ENCODE measurements around the gene MT1X.

Gene MT1X

DNA sequence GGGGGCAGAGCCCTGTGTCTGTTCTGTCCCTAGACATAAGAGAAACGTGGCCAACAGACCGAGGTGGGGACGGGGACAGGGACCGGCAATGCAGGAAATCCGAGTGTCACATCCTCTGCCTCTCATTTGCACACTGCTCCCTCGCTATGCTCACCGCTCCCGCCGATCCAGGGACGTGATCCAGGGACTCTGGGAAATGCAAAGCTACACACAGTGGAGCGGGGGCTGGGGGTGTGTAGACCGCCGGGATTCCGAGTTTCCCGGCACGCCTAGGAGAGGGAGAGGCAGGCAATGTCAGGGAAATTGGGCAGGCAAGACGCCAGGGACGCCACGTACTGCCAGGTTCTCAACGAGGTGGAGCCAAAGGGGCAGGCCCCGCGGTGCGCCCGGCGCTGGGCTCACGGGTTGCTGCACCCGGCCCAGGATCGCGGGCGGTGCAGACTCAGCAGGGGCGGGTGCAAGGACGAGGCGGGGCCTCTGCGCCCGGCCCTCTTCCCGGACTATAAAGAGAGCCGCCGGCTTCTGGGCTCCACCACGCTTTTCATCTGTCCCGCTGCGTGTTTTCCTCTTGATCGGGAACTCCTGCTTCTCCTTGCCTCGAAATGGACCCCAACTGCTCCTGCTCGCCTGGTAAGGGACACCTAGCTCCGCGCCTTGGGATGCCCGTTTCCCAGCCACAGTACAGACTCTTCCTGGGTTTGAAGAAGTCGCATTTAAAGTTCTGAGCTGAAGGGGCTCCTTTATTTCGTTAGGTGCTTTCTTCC lies at the start of gene MT1X:
MT1X (plus strand) TSS at position 532 of the 764 bp plus-strand sequence; CDS start at position 603, 71 bp downstream.
- in situ Hi-C loops (cut with MboI; ENCODE audit: low sequenced_read_pairs): no loop called here

DNA sequence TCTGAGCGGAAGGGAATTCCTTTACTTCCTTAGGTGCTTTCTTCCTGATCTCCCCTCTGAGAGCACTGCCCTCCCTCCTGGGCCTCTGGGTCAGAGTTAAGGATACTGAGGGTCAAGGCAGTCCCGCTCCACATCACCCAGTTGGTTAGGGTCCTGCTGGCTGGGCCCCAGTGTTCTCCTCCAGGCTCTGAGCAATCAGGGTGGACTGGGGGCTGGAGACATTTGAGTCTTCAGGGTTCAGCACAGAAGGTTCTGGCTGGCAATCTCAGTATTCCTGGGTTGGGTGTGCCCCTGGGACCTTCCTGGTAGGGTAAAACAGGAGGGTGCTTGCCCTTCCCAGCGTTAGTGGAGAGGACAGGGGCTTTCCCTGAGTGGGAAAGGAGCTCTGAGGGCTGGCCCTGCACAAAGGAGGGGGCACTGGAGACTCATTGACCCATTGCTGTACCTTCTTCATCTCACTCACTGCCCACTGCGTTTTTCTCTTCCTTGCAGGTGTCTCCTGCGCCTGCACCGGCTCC lies 49.4 kb upstream of the MT1X start:
- in situ Hi-C loops (cut with MboI; ENCODE audit: low sequenced_read_pairs): no loop called here

DNA sequence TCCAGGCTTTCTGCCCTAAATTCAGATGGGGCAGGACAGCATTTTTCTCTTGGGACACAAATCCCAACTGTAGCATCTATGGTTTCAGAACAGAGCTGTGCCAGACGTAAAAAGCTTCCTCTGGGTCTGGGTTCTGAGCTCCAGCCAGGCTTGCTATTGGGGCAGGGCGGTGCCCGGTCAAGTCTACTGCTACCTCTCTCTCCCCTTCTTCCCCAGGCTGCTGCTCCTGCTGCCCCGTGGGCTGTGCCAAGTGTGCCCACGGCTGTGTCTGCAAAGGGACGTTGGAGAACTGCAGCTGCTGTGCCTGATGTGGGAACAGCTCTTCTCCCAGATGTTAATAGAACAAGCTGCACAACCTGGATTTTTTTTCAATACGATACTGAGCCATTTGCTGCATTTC lies 48.7 kb upstream of the MT1X start:
- in situ Hi-C loops (cut with MboI; ENCODE audit: low sequenced_read_pairs): no loop called here

DNA sequence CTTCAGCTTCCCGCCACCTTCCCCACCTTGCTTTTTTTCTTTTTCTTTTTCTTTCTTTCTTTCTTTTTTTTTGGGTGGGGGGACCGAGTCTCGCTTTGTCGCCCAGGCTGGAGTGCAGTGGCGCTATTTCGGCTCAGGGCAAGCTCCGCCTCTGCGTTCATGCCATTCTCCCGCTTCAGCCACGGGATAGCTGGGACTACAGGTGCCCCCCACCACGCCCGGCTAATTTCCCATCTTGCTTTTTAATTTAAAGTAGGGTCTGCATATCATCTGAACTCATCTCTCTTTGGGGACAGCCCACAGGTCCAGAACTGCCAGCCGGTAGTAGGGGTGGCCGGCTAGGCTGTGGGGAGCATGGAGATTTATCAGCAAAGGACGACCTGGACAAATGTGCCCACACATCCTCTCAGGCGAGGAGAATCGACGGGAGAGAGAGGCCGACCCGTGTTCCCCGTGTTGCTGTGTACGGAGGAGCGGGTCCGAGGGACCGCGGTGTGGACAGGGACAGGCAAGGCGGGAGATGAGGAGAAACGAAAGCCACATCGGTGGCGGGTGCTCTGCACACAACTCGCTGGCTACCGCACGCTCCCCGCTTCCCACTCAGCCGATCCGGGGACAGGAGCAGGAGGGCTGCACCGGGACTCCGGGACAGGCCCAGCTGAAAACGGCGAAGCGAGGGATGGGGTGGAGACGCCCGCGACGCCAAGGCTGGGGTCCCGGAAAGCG lies 47.4 kb upstream of the MT1X start:
- in situ Hi-C loops (cut with MboI; ENCODE audit: low sequenced_read_pairs): no loop called here

DNA sequence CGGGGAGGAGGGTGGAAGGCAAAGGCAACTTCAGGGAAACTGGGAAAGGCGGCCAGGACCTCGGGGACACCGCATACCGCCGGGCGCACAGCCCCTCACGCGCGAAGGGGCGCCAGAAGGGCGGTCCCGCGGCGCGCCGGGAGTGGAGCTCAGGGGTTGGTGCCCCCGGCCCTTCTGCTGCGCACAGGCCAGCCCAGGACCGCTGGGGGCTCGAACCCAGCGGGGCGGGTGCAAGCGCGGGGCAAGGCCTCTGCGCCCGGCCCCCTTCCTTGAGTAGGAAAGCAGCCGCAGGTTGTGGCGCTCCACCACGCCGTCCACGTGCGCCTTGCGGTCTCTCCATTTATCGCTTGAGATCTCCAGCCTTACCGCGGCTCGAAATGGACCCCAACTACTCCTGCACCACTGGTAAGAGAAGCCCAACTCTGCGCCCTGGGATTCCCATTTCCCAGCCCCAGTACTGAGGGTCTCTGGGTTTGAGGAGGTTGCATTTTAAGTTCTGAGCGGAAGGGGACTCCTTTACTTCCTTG lies 46.8 kb upstream of the MT1X start:
- in situ Hi-C loops (cut with MboI; ENCODE audit: low sequenced_read_pairs): no loop called here

DNA sequence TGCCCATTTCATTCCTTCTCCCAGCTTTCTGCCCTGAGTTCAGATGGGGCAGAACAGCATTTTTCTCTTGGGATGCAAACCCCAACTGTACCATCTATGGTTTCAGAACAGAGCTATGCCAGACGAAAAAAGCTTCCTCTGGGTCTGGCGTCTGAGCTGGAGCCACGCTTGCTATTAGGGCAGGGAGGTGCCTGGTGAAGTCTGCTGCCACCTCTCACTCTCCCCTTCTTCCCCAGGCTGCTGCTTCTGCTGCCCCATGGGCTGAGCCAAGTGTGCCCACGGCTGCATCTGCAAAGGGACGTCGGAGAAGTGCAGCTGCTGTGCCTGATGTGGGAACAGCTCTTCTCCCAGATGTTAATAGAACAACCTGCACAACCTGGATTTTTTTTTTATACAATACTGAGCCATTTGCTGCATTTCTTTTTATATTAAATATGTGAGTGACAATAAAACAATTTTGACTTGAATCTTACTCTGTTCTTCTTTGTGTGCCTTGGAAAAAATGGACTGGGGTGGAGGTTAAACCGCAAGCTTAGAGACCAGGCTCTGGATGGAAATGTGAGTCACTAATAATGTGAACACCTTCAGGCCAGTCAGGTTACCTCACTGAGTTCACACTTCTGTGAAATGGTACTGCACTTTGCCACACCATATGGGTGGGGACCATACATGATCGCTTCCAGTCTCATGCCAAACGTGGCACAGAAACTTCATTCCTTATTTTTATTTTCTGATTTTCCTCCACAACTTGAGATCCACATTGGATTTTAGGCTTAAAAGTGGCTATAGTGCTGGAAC lies 45.5 kb upstream of the MT1X start:
- in situ Hi-C loops (cut with MboI; ENCODE audit: low sequenced_read_pairs): no loop called here

DNA sequence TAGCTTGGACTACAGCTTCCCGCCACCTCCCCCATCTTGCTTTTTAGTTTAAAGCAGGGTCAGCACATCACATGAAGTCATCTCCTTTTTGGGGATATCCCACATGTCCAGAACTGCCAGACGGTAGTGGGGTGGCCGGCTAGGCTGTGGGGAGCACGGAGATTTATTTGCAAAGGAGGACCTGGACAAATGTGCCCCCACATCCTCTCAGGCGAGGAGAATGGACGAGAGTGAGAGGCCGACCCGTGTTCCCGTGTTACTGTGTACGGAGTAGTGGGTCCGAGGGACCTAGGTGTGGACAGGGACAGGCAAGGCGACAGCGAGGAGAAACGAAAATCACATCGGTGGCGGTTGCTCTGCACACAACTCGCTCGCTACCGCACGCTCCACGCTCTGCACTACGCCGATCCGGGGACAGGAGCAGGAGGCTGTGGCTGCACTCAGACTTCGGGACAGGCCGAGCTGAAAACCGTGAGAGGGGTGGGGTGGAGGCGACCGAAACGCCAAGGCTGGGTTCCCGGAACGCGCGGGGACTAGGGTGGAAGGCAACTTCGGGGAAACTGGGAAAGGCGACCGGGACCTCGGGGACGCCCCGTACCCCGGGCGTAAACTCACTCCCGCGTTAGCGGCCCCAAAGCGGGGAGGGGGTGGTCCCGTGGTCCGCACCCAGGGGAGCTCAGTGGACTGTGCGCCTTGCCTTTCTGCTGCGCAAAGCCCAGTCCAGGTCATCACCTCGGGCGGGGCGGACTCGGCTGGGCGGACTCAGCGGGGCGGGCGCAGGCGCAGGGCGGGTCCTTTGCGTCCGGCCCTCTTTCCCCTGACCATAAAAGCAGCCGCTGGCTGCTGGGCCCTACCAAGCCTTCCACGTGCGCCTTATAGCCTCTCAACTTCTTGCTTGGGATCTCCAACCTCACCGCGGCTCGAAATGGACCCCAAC lies 44.2 kb upstream of the MT1X start, which contains the start of gene MT1A:
MT1A (plus strand) TSS at position 853 of the 937 bp plus-strand sequence; CDS start at position 926, 73 bp downstream.
- in situ Hi-C loops (cut with MboI; ENCODE audit: low sequenced_read_pairs): no loop called here

DNA sequence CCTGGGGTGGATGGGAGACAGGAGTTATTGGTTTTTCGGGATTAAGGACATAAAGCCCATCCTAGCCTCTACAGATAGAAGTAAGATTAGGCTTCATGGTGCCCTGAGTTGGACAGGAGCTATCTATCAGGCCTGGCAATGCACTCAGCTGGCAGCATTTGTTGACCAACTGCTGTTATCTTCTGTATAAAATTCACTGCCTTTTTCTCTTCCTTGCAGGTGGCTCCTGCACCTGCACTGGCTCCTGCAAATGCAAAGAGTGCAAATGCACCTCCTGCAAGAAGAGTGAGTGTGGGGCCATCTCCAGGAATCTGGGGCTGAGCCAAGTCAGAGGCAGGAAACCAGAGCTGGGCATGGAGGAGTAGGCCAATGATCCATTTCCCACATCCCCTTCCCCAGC lies 43.2 kb upstream of the MT1X start:
- in situ Hi-C loops (cut with MboI; ENCODE audit: low sequenced_read_pairs): no loop called here

DNA sequence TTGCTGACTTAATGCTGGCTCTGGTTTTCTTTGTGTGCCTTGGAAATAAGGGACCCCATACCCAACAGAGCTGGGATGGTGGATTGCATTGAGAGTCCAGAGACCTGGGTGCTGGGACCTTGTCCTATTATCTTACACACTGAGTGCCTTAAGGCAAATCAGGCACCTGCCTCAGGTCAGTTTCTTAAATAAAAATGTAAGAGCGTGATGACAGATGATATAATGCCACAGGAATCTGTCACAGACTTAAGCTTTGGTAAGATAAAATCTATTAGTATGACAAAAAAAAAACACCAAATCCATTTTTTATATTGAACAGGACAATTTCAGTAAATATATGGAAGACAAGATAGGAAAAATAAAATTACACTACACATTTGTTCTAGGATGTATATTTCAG lies 42.2 kb upstream of the MT1X start:
- in situ Hi-C loops (cut with MboI; ENCODE audit: low sequenced_read_pairs): no loop called here

DNA sequence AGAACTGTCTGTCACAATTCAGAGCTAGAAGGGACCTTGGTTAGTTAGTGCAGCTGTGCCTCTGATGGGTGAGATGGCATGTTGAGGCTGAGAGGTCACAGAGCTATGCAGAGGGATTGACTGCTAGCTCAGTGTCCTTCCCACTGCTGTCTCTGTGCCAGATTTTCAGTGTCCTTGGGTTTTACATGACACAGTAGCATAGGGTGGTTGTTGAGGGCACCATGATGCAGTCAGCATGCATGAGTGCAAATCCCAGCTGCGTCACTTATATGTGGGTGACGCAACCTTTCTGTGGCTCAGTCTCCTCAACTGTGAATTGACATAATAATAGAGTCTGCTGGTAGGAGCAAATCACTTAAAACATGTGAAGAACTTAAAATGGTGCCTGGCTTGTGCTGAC lies 41.1 kb upstream of the MT1X start:
- in situ Hi-C loops (cut with MboI; ENCODE audit: low sequenced_read_pairs): no loop called here

DNA sequence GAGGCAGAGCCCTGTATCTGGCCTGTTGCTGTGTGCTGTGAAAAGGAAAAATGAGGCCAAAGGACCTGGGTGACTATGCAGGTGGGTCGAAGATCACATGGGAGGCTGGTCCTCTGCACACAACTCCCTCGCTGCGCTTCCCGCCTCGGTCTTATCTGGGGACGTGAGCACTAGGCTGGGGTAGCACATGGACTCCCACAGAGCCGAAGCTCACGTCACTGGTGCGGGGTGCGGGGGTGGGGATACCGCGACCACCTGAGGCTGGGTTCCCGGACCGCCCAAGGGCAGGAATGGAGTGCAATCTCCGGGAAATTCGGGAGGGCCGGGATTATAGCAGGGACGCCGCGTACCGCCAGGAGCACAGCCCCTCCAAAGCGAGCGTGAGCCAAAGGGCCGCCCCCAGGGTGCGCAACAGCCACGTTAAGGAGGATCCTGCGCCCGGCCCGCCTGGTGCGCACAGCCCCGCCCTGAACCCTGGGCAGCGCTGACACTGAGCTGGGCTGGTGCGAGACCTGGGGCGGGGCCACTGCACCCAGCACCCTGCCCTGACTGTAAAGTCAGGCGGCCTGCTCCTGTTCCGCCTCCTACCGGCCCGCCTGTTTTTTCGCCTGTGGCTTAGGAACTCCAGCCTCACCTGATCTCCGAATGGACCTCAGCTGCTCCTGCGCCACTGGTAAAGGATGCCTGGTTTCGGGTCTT lies 39.0 kb upstream of the MT1X start:
- in situ Hi-C loops (cut with MboI; ENCODE audit: low sequenced_read_pairs): no loop called here

DNA sequence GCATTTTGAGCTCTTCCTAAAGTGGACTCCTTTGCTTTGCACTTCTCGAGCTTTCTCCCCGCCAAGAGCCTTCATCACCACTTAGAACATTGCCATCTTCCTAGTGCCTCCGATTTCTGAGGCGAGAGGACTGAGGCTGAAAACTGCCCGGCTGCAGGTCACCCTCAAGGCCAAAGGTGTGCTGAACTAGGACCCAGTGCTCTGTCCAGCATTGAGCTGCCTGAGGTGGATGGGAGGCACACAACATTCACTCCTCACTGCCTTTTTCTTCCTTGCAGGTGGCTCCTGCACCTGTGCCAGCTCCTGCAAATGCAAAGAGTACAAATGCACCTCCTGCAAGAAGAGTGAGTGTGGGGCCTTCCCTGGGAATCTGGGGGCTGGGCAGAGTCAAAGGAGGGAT lies 38.4 kb upstream of the MT1X start:
- in situ Hi-C loops (cut with MboI; ENCODE audit: low sequenced_read_pairs): no loop called here

DNA sequence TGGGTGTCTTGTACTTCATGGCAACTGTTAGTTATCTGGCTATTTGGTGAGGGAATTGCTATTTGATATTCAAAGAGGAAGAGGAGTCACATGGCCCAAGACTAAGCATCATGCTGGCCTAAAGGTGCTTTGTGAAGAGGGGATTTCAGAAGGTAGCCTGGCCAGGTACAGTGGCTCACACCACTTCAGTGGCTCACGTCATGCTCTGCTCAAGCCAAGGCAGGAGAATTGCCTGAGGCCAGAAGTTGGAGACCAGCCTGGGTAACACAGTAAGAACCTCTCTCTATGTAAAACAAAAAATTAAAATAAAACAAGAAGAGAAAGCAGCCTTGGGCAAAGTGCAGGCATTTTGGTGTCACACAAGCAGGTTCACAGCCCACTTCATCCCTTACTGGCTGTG lies 37.0 kb upstream of the MT1X start:
- in situ Hi-C loops (cut with MboI; ENCODE audit: low sequenced_read_pairs): no loop called here

DNA sequence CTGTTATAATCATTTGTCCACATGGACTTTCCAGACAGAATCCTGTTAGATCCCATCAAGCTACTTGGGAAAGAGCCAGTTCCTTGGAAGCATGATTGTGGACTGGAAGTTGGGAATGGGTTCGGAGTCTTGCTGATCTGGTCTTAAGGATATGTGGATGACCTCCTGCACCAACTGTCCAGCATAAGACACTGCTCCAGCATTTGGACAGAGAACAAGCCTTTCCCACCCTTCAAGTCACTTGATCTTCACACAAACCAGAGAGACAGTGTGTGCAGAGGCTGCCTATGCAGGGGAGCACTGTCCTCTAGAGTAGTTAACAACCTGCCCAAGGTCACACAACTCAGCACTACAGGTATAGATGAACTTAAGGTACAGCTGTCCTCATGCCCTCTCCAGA lies 36.4 kb upstream of the MT1X start:
- in situ Hi-C loops (cut with MboI; ENCODE audit: low sequenced_read_pairs): no loop called here

DNA sequence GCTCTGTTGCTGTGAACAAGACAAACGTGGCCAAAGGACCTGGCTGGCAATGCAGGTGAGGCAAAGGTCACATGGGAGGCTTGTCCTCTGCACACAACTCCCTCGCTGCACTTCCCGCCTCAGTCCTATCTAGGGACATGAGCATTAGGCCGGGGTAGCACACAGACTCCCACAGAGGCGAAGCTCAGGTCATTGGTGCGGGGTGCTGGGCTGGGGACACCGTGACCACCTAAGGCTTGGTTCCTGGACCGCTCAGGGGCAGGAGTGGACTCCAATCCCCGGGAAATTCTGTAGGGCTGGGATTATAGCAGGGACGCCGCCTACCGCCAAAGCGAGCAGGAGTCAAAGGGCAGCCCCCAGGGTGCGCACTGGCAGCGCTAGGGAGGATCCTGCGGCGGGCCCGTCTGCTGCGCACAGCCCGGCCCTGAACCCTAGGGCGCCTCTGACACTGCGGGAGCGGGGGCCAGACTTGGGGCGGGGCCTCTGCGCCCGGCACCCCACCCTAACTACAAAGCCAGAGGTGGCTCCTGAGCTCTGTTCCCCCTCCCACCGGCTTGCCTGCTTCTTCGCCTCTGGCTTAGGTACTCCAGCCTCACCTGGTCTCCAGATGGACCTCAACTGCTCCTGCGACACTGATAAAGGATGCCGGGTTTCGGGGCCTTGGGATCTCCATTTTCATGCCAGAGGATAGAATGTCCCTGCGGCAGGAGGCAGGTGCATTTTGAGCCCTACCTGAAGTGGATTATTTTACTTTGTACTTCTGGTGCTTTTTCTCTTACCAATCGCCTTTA lies 34.4 kb upstream of the MT1X start:
- in situ Hi-C loops (cut with MboI; ENCODE audit: low sequenced_read_pairs): no loop called here

DNA sequence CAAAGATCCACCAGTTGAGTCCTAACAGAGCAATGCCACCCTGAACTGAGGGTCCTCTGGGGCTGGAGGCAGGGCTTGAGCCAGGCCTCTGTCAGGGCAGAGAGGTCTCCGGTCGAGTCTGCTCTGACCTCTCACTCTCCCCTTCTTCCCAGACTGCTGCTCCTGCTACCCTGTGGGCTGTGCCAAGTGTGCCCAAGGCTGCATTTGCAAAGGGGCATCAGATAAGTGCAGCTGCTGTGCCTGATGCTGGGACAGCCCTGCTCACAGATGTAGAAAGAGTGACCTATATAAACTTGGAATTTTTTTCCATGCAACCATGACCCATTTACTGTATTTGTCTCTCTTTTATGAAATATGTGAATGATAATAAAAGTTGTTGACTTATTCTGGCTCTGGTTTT lies 33.0 kb upstream of the MT1X start:
- in situ Hi-C loops (cut with MboI; ENCODE audit: low sequenced_read_pairs): no loop called here

DNA sequence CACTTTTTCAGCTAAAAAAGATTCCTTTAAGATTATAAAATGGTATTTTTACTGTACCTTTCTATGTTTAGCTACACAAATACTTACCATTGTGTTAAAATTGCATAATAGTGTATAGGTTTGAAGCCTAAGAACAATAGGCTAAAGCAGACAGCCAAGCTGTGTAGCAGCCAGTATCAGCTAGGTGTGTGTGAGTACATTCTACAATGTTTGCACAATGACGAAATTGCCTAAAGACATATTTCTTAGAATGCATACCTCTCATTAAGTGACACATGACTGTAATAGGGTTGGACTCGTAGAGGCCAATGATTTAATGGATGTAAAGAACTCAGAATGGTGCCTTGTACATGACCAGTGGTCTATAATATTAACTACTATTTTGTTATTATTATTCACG lies 32.5 kb upstream of the MT1X start:
- in situ Hi-C loops (cut with MboI; ENCODE audit: low sequenced_read_pairs): no loop called here

DNA sequence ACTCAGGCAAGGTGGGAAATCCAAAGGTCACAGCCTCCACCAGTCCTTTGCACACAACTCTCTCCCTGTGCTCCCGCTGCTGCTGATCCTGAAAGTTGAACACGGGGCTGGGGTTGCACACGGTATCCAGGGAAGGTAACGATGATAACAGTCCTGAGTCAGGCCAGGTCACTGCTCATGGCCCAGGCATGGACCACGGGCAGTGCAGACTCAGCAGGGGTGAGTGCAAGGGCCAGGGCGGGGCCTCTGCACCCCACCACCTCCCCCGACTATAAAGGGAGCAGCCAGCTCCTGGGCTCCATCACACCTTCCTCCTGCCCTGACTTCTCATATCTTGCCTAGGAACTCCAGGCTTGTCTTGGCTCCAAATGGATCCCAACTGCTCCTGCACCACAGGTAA lies 30.7 kb upstream of the MT1X start, which contains the start of gene MT1B:
MT1B (plus strand) TSS at position 301 of the 400 bp plus-strand sequence; CDS start at position 369, 68 bp downstream.
- in situ Hi-C loops (cut with MboI; ENCODE audit: low sequenced_read_pairs): no loop called here

Data from HL-60/S4 treated with phorbol 12-myristate 13-acetate at 8.2 ng/mL for 4 days and 3 days (cell line).